ENCODE measurements around the gene SUSD2. TPM values are rescaled to one million over a fixed set of nuclear protein-coding genes. Genes with fewer than 3 reads are reported as not detected.
"Not testable (repeated sequence)": the region's sequence is repeated elsewhere in the genome, so short reads cannot be mapped to it uniquely, and the experiment has no call there.

Gene SUSD2
- polyA plus RNA-seq, 2 of the 4 experiments (the other 2 are of a cell fraction), result 12.7 to 51.9 TPM

GRCh38 chr22:24206460-24207263 is 25.4 kb downstream of the SUSD2 start:
- H3K9me3 ChIP-seq, H3K4me3 ChIP-seq, FAIRE-seq: not testable (repeated sequence)
- ChIA-PET CTCF (interaction anchor here (3.0 to 3.1 kb wide), 2 partner anchors 17 to 41 kb away, joined by 9 to 21 read pairs; no protein-coding TSS in a partner anchor), POLR2A (interaction anchor here (0.9 kb wide), 1 partner anchor 41 kb away, joined by 3 read pairs; no protein-coding TSS in a partner anchor)
- TF ChIP-seq JUNB (IDR thresholded peaks at IDR 0.05) (peak; percentile 53), RAD21 (conservative IDR thresholded peaks at IDR 0.05 in 1 of 2, IDR thresholded peaks at IDR 0.05 in 1 of 2) (0 out of 5 replicates have a peak, but pooled peaks of 1 of the 2 experiments have one; percentile 3), MAX (IDR thresholded peaks at IDR 0.05) (0 out of 2 replicates have a peak, but pooled peaks have one; percentile 24), CEBPB (IDR thresholded peaks at IDR 0.05) (peak in 1 of 2 experiments; percentile 64; a peak in 1 of 4 replicates), FOSL2 (IDR thresholded peaks at IDR 0.05) (0 out of 2 replicates have a peak, but pooled peaks have one; percentile 18), FOSL2 (CRISPR knock-in tag; IDR thresholded peaks at IDR 0.05) (peak; percentile 40), JUN (IDR thresholded peaks at IDR 0.05) (peak in 1 of 2 experiments; percentile 71; a peak in 3 of 5 replicates), ZSCAN20 (CRISPR knock-in tag; IDR thresholded peaks at IDR 0.05) (peak; percentile 98), HMGXB4 (CRISPR knock-in tag; IDR thresholded peaks at IDR 0.05; ENCODE audit: borderline replicate concordance) (peak; percentile 61; the same call in 1 of the 2 replicates), HOXB5 (CRISPR knock-in tag; IDR thresholded peaks at IDR 0.05) (peak; percentile 98), EHF (CRISPR knock-in tag; IDR thresholded peaks at IDR 0.05) (peak; percentile 96), RARB (CRISPR knock-in tag; IDR thresholded peaks at IDR 0.05) (peak; percentile 94), ATOH8 (CRISPR knock-in tag; IDR thresholded peaks at IDR 0.05; ENCODE audit: low read depth) (peak; percentile 99), NPAS2 (CRISPR knock-in tag; IDR thresholded peaks at IDR 0.05; ENCODE audit: borderline replicate concordance) (peak; percentile 62), FOSB (CRISPR knock-in tag; IDR thresholded peaks at IDR 0.05) (peak; percentile 84), HEYL (CRISPR knock-in tag; IDR thresholded peaks at IDR 0.05) (peak; percentile 98), ZNF302 (CRISPR knock-in tag; IDR thresholded peaks at IDR 0.05) (peak; percentile 96; the same call in 1 of the 2 replicates), EP300 (IDR thresholded peaks at IDR 0.05) (peak in 1 of 2 experiments; percentile 90; a peak in 3 of 5 replicates), GATA3 (IDR thresholded peaks at IDR 0.05; ENCODE audit: borderline replicate concordance) (peak; percentile 91), TP53 (CRISPR knock-in tag; IDR thresholded peaks at IDR 0.05) (peak; percentile 84; the same call in 1 of the 2 replicates), HOXB13 (CRISPR knock-in tag; IDR thresholded peaks at IDR 0.05; ENCODE audit: low read depth) (peak; percentile 99), FOXS1 (CRISPR knock-in tag; IDR thresholded peaks at IDR 0.05) (peak; percentile 95), TFCP2L1 (CRISPR knock-in tag; IDR thresholded peaks at IDR 0.05) (peak; percentile 81; the same call in 1 of the 2 replicates), HOXA7 (CRISPR knock-in tag; IDR thresholded peaks at IDR 0.05) (peak; percentile 95)
- Histone ChIP-seq H3K4me2 (peak overlapping the region; percentile 73), H3K4me1 (peaks cover 72% of the 10 kb centered on the region), H3K27ac (peak overlapping the region; percentile 91 to 100)
- DNase-seq (ENCODE audit: low read depth in 1 of 2, low spot score in 1 of 2) (peak in 1 of 2 experiments; percentile 69), ATAC-seq (peak in 1 of 2 experiments; percentile 45; a peak in 3 of 6 replicates)
- WGBS (ENCODE audit: missing lambda C conversion rate), result 35% methylated on average over 15 of the region's 15 CpGs

Measured in A549 (cell line).